Liver (tissue), 9 donors: ENCODE data around the gene HMG20A. TPM values are rescaled to one million over a fixed set of nuclear protein-coding genes. Genes with fewer than 3 reads are reported as not detected.
A peak's percentile ranks its signal among the peaks of the same experiment; 100 is the strongest.

Experiments used
- DNase-seq: peaks from one replicate; pipeline ENCODE4 v3.0.0-alpha.2; 2017; ENCODE audit warnings: low spot score
- H3K27ac ChIP-seq, 2 donors: one replicate each; pipeline ENCODE4 v1.7.0; 2013; ENCODE audit warnings: inconsistent platforms in 2 of 2, low read length in 2 of 2, control low read depth in 1 of 2, low read depth in 1 of 2, mild to moderate bottlenecking in 1 of 2
- H3K27me3 ChIP-seq, 4 donors: one replicate each; pipeline versions ENCODE4 v1.6.1 to v1.7.0; 2013; ENCODE audit warnings: low read length in 3 of 4, inconsistent platforms in 1 of 4, mild to moderate bottlenecking in 1 of 4, moderate library complexity in 1 of 4; ENCODE audit not compliant: control insufficient read depth in 4 of 4, insufficient read depth in 4 of 4
- H3K36me3 ChIP-seq, 4 donors: one replicate each; pipeline versions ENCODE4 v1.6.1 to v1.7.0; 2013; ENCODE audit warnings: low read length in 3 of 4, mild to moderate bottlenecking in 3 of 4, low read depth in 1 of 4, moderate library complexity in 1 of 4; ENCODE audit not compliant: control insufficient read depth in 4 of 4, insufficient read depth in 3 of 4
- H3K4me1 ChIP-seq, 4 donors: one replicate each; pipeline versions ENCODE4 v1.6.1 to v1.7.0; 2013; ENCODE audit warnings: low read length in 3 of 4, mild to moderate bottlenecking in 3 of 4, moderate library complexity in 1 of 4; ENCODE audit not compliant: control insufficient read depth in 4 of 4, insufficient read depth in 4 of 4
- H3K4me3 ChIP-seq, 3 donors: one replicate each; pipeline versions ENCODE4 v1.6.1 to v1.7.0; 2013; ENCODE audit warnings: low read length in 3 of 3, control low read depth in 1 of 3, low read depth in 1 of 3, mild to moderate bottlenecking in 1 of 3
- H3K9ac ChIP-seq, 2 donors: one replicate each; pipeline ENCODE4 v1.7.0; 2013; ENCODE audit warnings: low read length in 2 of 2, mild to moderate bottlenecking in 2 of 2, moderate library complexity in 2 of 2, control low read depth in 1 of 2, low read depth in 1 of 2
- H3K9me3 ChIP-seq, 4 donors: one replicate each; pipeline versions ENCODE4 v1.6.1 to v1.7.0; 2013; ENCODE audit warnings: low read length in 3 of 4; ENCODE audit not compliant: control insufficient read depth in 4 of 4
- ATF3 ChIP-seq: IDR thresholded peaks from 2 replicates; pipeline ENCODE4 v1.6.1; 2016; ENCODE audit warnings: antibody characterized with exemption
- CTCF ChIP-seq: fragments of 150-350 bp; IDR thresholded peaks from 2 replicates; pipeline ENCODE4 v1.5.1; 2017; ENCODE audit warnings: improper control_type of control experiment, low read depth, low read length; ENCODE audit not compliant: missing input control
- EGR1 ChIP-seq, 2 donors: IDR thresholded peaks; 2 replicates each; pipeline ENCODE4 v1.6.1; 2016 to 2018; ENCODE audit warnings: antibody characterized with exemption in 2 of 2, low read depth in 2 of 2
- FOXA2 ChIP-seq: IDR thresholded peaks from 2 replicates; pipeline ENCODE4 v1.6.1; 2016; ENCODE audit warnings: antibody characterized with exemption
- GABPA ChIP-seq, 2 donors: IDR thresholded peaks in 1 of 2; conservative IDR thresholded peaks in 1 of 2; 2 replicates each; pipeline ENCODE4 v1.6.1; 2016; ENCODE audit warnings: antibody characterized with exemption in 2 of 2, mild to moderate bottlenecking in 1 of 2, moderate library complexity in 1 of 2
- HNF4A ChIP-seq, 2 donors: conservative IDR thresholded peaks; 2 replicates each; pipeline ENCODE4 v1.6.1; 2016; ENCODE audit warnings: antibody characterized with exemption in 2 of 2, mild to moderate bottlenecking in 2 of 2
- HNF4G ChIP-seq: IDR thresholded peaks from 2 replicates; pipeline ENCODE4 v1.6.1; 2016; ENCODE audit warnings: antibody characterized with exemption
- JUND ChIP-seq, 2 donors: IDR thresholded peaks; 2 replicates each; pipeline ENCODE4 v1.6.1; 2016; ENCODE audit warnings: antibody characterized with exemption in 2 of 2
- MAX ChIP-seq: IDR thresholded peaks from 2 replicates; pipeline ENCODE4 v1.6.1; 2016; ENCODE audit warnings: antibody characterized with exemption
- NR2F2 ChIP-seq: IDR thresholded peaks from 2 replicates; pipeline ENCODE4 v1.6.1; 2016; ENCODE audit warnings: antibody characterized with exemption
- RAD21 ChIP-seq, 2 donors: IDR thresholded peaks; 2 replicates each; pipeline ENCODE4 v1.6.1; 2016; ENCODE audit warnings: antibody characterized with exemption in 2 of 2, mild to moderate bottlenecking in 2 of 2
- REST ChIP-seq: IDR thresholded peaks from 2 replicates; pipeline ENCODE4 v1.6.1; 2016; ENCODE audit warnings: antibody characterized with exemption, mild to moderate bottlenecking
- RXRA ChIP-seq, 2 donors: IDR thresholded peaks; 2 replicates each; pipeline ENCODE4 v1.6.1; 2017 to 2018; ENCODE audit warnings: antibody characterized with exemption in 2 of 2, mild to moderate bottlenecking in 1 of 2
- SP1 ChIP-seq: IDR thresholded peaks from 2 replicates; pipeline ENCODE4 v1.6.1; 2018; ENCODE audit warnings: antibody characterized with exemption, mild to moderate bottlenecking
- YY1 ChIP-seq: IDR thresholded peaks from 2 replicates; pipeline ENCODE4 v1.6.1; 2016; ENCODE audit warnings: antibody characterized with exemption, mild to moderate bottlenecking
- ZBTB33 ChIP-seq: IDR thresholded peaks from 2 replicates; pipeline ENCODE4 v1.6.1; 2016; ENCODE audit warnings: antibody characterized with exemption
- whole genome bisulfite sequencing: extraction: QIAGEN DNeasy Blood & Tissue Kit; methylation state at CpG from one replicate; pipeline ENCODE4 v1.1.7; 2013; 5-methylcytosine and 5-hydroxymethylcytosine counted together
- polyA plus RNA-seq, 2 donors: library from polyadenylated mRNA; stranded (reverse) in 1 of 2; unstranded in 1 of 2; fragments of 200-250 nt in 1 of 2; fragments of >200 nt in 1 of 2; fragmentation: Nextera tagmentation in 1 of 2; extraction: Ambion mirVana in 1 of 2; gene quantifications; one replicate each; pipeline versions ENCODE4 v1.2.1 to v1.2.3, GENCODE V29; 2013 to 2015
- total RNA-seq, 2 donors: library from RNA; depleted of rRNA; stranded (reverse); fragments of >200 nt; gene quantifications; one replicate each; pipeline ENCODE4 v1.2.3, GENCODE V29; 2014
- donor health status: healthy.
- donor health status: healthy.
- donor health status: healthy.
- donor health status: healthy.
- donor health status: healthy.

The HMG20A gene
- total and polyA plus RNA-seq, 4 donors, result 7.7 to 19.4 (median 13.3) TPM

GRCh38 chr15:77495838-77496596, 75.3 kb downstream of the HMG20A start:
- 80% methylated on average over 10 of the region's 10 CpGs for WGBS
- no peak overlapping the region for H3K9ac ChIP-seq
- TF ChIP-seq GABPA (IDR thresholded peaks at IDR 0.05 in 1 of 2, conservative IDR thresholded peaks at IDR 0.05 in 1 of 2), result no peak
- TF ChIP-seq ZBTB33, result no peak
- no peak for TF ChIP-seq ATF3
- no peak for TF ChIP-seq FOXA2
- TF ChIP-seq NR2F2, result no peak
- TF ChIP-seq RXRA (IDR thresholded peaks at IDR 0.05), result no peak
- TF ChIP-seq JUND (IDR thresholded peaks at IDR 0.05), result no peak
- no peak for TF ChIP-seq SP1
- no peak for TF ChIP-seq EGR1 (IDR thresholded peaks at IDR 0.05; ENCODE audit: low read depth in 2 of 2)
- no peak for TF ChIP-seq REST
- no peak for TF ChIP-seq HNF4A (conservative IDR thresholded peaks at IDR 0.05)
- TF ChIP-seq HNF4G, result no peak
- no peak for TF ChIP-seq MAX
- H3K27ac ChIP-seq, result peak overlapping the region; percentile 9 to 50
- H3K4me3 ChIP-seq, result no peak overlapping the region
- DNase-seq, result no peak
- H3K4me1 ChIP-seq, result peaks cover 0 to 12% (median 6%) of the 10 kb centered on the region in 4 donors
- no peaks in the 10 kb centered on the region for H3K9me3 ChIP-seq
- H3K36me3 ChIP-seq, result no peaks in the 10 kb centered on the region
- H3K27me3 ChIP-seq, result no peaks in the 10 kb centered on the region

GRCh38 chr15:77496715-77497109, 76.0 kb downstream of the HMG20A start:
- Histone ChIP-seq H3K27ac (peak overlapping the region; percentile 9 to 50), H3K9ac (no peak overlapping the region), H3K36me3 (no peaks in the 10 kb centered on the region), H3K9me3 (no peaks in the 10 kb centered on the region), H3K4me3 (no peak overlapping the region), H3K27me3 (no peaks in the 10 kb centered on the region), H3K4me1 (peaks cover 0 to 12% (median 6%) of the 10 kb centered on the region in 4 donors)
- TF ChIP-seq CTCF (peak; percentile 88), EGR1 (IDR thresholded peaks at IDR 0.05; ENCODE audit: low read depth in 2 of 2) (no peak), RAD21 (IDR thresholded peaks at IDR 0.05) (peak; percentile 99), YY1 (no peak), HNF4A (conservative IDR thresholded peaks at IDR 0.05) (peak in 1 of 2 donors; percentile 7), RXRA (IDR thresholded peaks at IDR 0.05) (peak; percentile 22 to 23), JUND (IDR thresholded peaks at IDR 0.05) (no peak)
- DNase-seq, result peak; percentile 81
- WGBS, result 20% methylated on average over 16 of the region's 16 CpGs
